Measurements from ENCODE around the gene FREM3.
"Not testable (repeated sequence)": the region's sequence is repeated elsewhere in the genome, so short reads cannot be mapped to it uniquely, and the experiment has no call there.

FREM3 gene

DNA sequence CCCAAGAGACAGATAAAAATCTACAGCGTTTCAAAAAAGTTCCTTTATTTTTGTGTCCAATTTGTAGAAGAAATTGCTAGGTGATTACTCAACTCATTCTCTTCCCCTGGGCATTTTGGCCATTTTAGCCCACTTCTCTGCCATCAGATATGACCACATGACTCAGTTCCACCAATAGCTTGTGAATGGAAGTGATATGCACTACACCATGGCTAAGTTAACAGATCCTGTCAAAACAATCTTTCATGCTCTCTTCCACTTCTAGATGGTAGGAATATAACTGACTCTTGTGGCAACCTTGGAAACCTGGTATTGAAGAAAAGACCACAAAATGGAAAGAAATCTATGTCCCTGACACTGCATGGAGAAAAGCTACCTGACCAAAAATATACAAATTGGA lies 26.2 kb upstream of the FREM3 start:
- Histone ChIP-seq H3K27ac (ENCODE audit: low read length) (no peak overlapping the region), H2AFZ (ENCODE audit: low read depth, low read length) (no peak overlapping the region), H3K4me3 (ENCODE audit: low read depth in 1 of 2, low read length in 2 of 2) (no peak overlapping the region), H3K9me3 (ENCODE audit: insufficient read depth, low read length, severe bottlenecking) (no peaks in the 10 kb centered on the region), H3K4me1 (ENCODE audit: insufficient read depth, low read length) (no peaks in the 10 kb centered on the region), H3K9ac (ENCODE audit: low read depth, low read length) (no peak overlapping the region), H3K36me3 (ENCODE audit: insufficient read depth, low read length) (no peaks in the 10 kb centered on the region), H3K79me2 (ENCODE audit: insufficient read depth, low read length) (no peaks in the 10 kb centered on the region), H3K4me2 (ENCODE audit: insufficient read depth, low read length) (no peak overlapping the region), H4K20me1 (ENCODE audit: insufficient read depth, low read length) (no peaks in the 10 kb centered on the region), H3K27me3 (ENCODE audit: insufficient read depth, low read length, poor library complexity) (no peaks in the 10 kb centered on the region)
- no peak for ATAC-seq (ENCODE audit: insufficient read depth, low read depth)
- DNase-seq: no peak
- TF ChIP-seq, protein P1, sequence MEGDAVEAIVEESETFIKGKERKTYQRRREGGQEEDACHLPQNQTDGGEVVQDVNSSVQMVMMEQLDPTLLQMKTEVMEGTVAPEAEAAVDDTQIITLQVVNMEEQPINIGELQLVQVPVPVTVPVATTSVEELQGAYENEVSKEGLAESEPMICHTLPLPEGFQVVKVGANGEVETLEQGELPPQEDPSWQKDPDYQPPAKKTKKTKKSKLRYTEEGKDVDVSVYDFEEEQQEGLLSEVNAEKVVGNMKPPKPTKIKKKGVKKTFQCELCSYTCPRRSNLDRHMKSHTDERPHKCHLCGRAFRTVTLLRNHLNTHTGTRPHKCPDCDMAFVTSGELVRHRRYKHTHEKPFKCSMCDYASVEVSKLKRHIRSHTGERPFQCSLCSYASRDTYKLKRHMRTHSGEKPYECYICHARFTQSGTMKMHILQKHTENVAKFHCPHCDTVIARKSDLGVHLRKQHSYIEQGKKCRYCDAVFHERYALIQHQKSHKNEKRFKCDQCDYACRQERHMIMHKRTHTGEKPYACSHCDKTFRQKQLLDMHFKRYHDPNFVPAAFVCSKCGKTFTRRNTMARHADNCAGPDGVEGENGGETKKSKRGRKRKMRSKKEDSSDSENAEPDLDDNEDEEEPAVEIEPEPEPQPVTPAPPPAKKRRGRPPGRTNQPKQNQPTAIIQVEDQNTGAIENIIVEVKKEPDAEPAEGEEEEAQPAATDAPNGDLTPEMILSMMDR (IDR thresholded peaks at IDR 0.05; ENCODE audit: borderline replicate concordance, extremely low read depth, low read length, poor library complexity, severe bottlenecking): no peak
- TF ChIP-seq EZH2 (IDR thresholded peaks at IDR 0.05; ENCODE audit: borderline replicate concordance, low read depth, low read length, severe bottlenecking): no peak

DNA sequence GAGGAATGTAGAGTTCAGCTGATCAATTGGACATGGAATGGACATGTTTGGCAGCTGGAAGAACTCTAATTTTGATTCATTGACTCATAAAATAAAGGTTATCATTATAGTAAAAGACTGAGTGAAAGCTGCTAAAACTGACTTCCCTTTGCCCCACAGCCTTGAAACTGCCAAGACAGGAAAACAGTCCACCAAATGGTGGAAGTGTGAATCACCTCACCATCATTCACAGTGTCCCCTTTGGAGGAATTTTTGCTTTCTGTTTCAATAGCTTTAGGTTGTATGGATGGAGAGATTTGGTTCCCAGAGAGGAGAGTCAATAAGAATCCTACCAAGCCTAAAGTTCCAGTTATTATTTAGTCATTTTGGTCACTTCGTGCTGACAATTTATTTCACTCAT lies 20.8 kb upstream of the FREM3 start:
- DNase-seq: no peak
- no peaks in the 10 kb centered on the region for H3K27me3 ChIP-seq (ENCODE audit: insufficient read depth, low read length, poor library complexity)
- no peak overlapping the region for H2AFZ ChIP-seq (ENCODE audit: low read depth, low read length)
- H3K27ac ChIP-seq (ENCODE audit: low read length): no peak overlapping the region
- TF ChIP-seq, protein P1 (IDR thresholded peaks at IDR 0.05; ENCODE audit: borderline replicate concordance, extremely low read depth, low read length, poor library complexity, severe bottlenecking): no peak
- no peak for TF ChIP-seq EZH2 (IDR thresholded peaks at IDR 0.05; ENCODE audit: borderline replicate concordance, low read depth, low read length, severe bottlenecking)
- no peak overlapping the region for H3K9ac ChIP-seq (ENCODE audit: low read depth, low read length)
- H3K4me2 ChIP-seq (ENCODE audit: insufficient read depth, low read length): no peak overlapping the region
- H3K79me2 ChIP-seq (ENCODE audit: insufficient read depth, low read length): no peaks in the 10 kb centered on the region
- H3K9me3 ChIP-seq (ENCODE audit: insufficient read depth, low read length, severe bottlenecking): no peaks in the 10 kb centered on the region
- no peak overlapping the region for H3K4me3 ChIP-seq (ENCODE audit: low read depth in 1 of 2, low read length in 2 of 2)
- no peaks in the 10 kb centered on the region for H4K20me1 ChIP-seq (ENCODE audit: insufficient read depth, low read length)
- ATAC-seq (ENCODE audit: insufficient read depth, low read depth): no peak
- H3K36me3 ChIP-seq (ENCODE audit: insufficient read depth, low read length): no peaks in the 10 kb centered on the region
- no peaks in the 10 kb centered on the region for H3K4me1 ChIP-seq (ENCODE audit: insufficient read depth, low read length)

DNA sequence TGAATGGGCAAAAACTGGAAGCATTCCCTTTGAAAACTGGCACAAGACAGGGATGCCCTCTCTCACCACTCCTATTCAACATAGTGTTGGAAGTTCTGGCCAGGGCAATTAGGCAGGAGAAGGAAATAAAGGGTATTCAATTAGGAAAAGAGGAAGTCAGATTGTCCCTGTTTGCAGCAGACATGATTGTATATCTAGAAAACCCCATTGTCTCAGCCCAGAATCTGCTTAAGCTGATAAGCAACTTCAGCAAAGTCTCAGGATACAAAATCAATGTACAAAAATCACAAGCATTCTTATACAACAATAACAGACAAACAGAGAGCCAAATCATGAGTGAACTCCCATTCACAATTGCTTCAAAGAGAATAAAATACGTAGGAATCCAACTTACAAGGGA lies 18.3 kb upstream of the FREM3 start:
- H3K4me2 ChIP-seq (ENCODE audit: insufficient read depth, low read length); H4K20me1 ChIP-seq (ENCODE audit: insufficient read depth, low read length); H3K27ac ChIP-seq (ENCODE audit: low read length); H3K4me3 ChIP-seq (ENCODE audit: low read depth in 1 of 2, low read length in 2 of 2); H3K9me3 ChIP-seq (ENCODE audit: insufficient read depth, low read length, severe bottlenecking); H3K36me3 ChIP-seq (ENCODE audit: insufficient read depth, low read length); H3K27me3 ChIP-seq (ENCODE audit: insufficient read depth, low read length, poor library complexity); ATAC-seq (ENCODE audit: insufficient read depth, low read depth); H3K9ac ChIP-seq (ENCODE audit: low read depth, low read length); H2AFZ ChIP-seq (ENCODE audit: low read depth, low read length); H3K79me2 ChIP-seq (ENCODE audit: insufficient read depth, low read length); DNase-seq; H3K4me1 ChIP-seq (ENCODE audit: insufficient read depth, low read length): not testable (repeated sequence)

DNA sequence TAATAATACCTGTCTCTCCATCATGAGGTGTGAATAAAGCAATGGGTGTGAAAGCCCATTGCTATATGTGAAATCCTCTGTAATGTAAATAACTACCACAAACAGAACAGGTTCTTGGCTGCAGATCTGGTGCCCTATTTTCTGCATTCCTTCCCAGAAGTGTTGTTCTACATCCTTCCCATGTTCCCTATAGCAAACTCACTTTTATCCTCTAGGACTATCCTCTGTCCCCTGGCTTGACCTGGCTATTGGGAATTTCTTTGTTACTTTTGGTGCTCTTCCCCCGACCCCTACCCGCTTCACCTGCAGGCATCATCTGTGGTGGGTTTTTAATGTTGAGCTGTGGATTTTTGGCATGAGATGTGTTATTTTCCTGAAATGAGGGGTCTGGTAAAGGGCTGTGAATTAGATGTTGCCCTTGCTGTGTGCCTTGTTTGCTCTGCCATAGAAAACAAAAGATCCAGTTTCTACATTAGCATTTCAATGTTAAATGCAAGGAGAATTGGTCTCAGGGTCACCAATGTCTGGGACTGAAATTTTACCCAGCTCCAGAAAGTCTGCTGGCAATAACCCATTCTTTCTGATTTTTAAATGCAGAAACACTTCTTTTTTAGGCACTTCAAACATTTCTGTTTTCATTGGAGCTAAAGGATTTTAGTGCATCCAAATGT lies 13.6 kb upstream of the FREM3 start:
- H3K79me2 ChIP-seq (ENCODE audit: insufficient read depth, low read length): no peaks in the 10 kb centered on the region
- H3K27ac ChIP-seq (ENCODE audit: low read length): no peak overlapping the region
- no peak overlapping the region for H2AFZ ChIP-seq (ENCODE audit: low read depth, low read length)
- no peak overlapping the region for H3K4me3 ChIP-seq (ENCODE audit: low read depth in 1 of 2, low read length in 2 of 2)
- H3K4me1 ChIP-seq (ENCODE audit: insufficient read depth, low read length): no peaks in the 10 kb centered on the region
- DNase-seq (no peak), ATAC-seq (ENCODE audit: insufficient read depth, low read depth) (no peak)
- no peaks in the 10 kb centered on the region for H3K36me3 ChIP-seq (ENCODE audit: insufficient read depth, low read length)
- no peak overlapping the region for H3K9ac ChIP-seq (ENCODE audit: low read depth, low read length)
- TF ChIP-seq, protein P1 (IDR thresholded peaks at IDR 0.05; ENCODE audit: borderline replicate concordance, extremely low read depth, low read length, poor library complexity, severe bottlenecking): no peak
- no peak for TF ChIP-seq EZH2 (IDR thresholded peaks at IDR 0.05; ENCODE audit: borderline replicate concordance, low read depth, low read length, severe bottlenecking)
- no peaks in the 10 kb centered on the region for H4K20me1 ChIP-seq (ENCODE audit: insufficient read depth, low read length)
- H3K27me3 ChIP-seq (ENCODE audit: insufficient read depth, low read length, poor library complexity): no peaks in the 10 kb centered on the region
- no peak overlapping the region for H3K4me2 ChIP-seq (ENCODE audit: insufficient read depth, low read length)
- H3K9me3 ChIP-seq (ENCODE audit: insufficient read depth, low read length, severe bottlenecking): no peaks in the 10 kb centered on the region

All from DND-41 (cell line).